ENCODE measurements around the gene FGF12. TPM values are rescaled to one million over a fixed set of nuclear protein-coding genes. Genes with fewer than 3 reads are reported as not detected.

The FGF12 gene
- total RNA-seq, 1 donor from 2014 or later, result 2.1 TPM

GRCh38 chr3:192219926-192220325 lies 507.4 kb downstream of the FGF12 start:
- DNase-seq (ENCODE audit: extremely low read depth, low read depth, low spot score), result no peak

DNA sequence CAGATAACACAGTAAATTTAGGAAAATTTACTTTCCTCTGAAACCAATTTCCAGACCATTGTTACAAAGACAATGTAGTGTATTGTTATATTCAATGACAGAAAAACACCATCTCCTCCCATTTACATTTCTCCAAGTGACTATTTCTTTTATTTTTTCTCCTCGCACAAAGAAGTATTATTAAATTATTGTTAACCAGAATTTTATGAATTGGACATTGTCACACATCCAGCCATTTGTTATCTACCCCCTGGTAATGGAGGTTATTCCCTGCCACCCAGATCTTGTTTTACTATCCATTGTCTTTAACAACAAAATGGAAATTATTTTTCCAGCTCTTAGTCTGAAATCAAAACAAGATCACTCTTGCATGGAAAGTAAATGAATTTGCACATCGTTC lies 511.3 kb downstream of the FGF12 start:
- no peak for DNase-seq (ENCODE audit: extremely low read depth, low read depth, low spot score)

DNA sequence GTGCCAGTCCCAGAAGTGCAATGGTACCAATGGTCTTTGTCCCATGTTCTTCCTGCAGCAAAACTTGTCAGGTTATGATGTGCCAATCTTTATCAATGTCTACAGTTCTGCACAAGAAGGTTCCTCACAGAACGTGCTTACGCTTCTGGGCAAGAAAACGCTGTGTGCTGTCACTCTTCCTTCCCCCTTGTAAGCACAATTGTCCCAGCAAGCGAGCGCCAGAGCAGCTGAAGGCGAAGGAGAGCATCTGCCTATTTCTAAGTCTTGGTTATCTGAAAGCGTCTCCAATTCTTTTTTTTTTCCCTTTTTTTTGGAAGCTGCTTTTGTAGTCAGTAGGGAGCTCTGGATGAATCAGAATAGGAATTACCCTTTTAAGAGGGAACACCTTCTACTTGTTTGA lies 514.4 kb downstream of the FGF12 start:
- DNase-seq (ENCODE audit: extremely low read depth, low read depth, low spot score), result no peak

GRCh38 chr3:192212335-192212734 lies 515.0 kb downstream of the FGF12 start:
- no peak for DNase-seq (ENCODE audit: extremely low read depth, low read depth, low spot score)

DNA sequence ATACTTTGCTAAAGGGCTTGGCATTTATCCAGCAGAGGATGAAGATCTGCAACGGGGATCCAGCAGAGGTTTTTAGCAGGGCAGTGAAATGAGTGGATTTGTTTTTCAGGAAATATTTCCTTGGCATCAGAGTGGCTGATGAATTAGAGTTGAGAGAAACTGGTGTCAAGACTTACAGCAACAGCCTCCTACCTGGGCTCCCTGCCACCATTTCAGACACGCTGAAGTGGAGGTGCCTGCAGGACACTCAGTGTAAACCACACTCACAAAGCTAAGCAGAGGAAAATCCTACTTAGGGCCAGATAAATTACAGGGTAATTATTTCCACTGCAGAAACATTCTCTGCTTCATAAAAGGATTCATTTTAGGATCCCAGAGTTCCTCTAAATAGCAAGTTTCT lies 519.7 kb downstream of the FGF12 start:
- DNase-seq (ENCODE audit: extremely low read depth, low read depth, low spot score), result no peak

GRCh38 chr3:192207239-192207638 lies 520.1 kb downstream of the FGF12 start:
- no peak for DNase-seq (ENCODE audit: extremely low read depth, low read depth, low spot score)

DNA sequence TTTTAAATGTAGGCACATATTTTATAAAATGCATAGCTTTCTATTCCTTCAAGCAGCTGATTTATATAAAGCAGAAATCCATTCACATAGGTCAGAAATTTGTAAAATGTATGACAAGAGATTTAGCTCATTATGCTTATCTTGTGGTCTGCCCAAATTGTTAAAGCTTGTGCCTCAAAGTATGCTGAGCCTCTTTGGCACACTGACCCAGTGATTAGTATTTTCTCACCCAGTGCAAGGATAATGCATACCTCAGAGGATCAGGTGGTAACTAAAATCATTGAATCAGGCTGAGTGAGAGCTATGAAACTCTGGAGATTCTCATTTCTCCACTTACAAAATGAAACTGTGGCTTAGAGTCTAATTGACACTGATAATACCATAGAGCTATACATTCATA lies 533.3 kb downstream of the FGF12 start:
- DNase-seq (ENCODE audit: extremely low read depth, low read depth, low spot score), result no peak

- no peak for DNase-seq (ENCODE audit: extremely low read depth, low read depth, low spot score)
Measured at GRCh38 chr3:192188218-192188835, 539.0 kb downstream of the FGF12 start.

DNA sequence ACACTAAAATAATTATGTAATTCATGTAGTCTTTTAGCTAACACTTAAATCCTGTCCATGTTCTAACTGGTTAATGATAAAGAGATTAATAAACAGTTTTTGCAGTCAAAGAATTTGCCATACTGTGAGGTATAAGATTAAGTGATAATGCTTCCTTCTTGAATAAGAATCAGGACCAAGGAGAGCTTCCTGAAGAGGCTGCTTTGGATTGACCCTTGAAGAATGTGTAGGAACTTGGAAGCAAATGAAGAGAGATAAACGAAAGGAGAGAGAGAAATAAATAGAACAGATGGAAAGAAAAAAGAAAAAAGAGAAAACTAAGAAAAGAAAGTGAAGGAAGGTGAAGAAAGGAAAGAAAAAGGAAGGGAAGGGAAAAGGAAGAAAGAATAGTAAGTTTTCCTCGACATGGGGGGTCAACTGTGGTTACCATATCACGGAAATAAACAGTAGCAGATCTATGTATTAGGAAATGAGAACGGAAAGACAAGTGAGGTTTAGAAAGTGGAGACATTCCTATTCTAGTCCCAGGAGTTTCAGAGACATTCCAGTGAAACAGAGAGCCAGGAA lies 539.8 kb downstream of the FGF12 start:
- DNase-seq (ENCODE audit: extremely low read depth, low read depth, low spot score), result no peak

- DNase-seq (ENCODE audit: extremely low read depth, low read depth, low spot score), result no peak
Measured at GRCh38 chr3:192186498-192186897, 540.8 kb downstream of the FGF12 start.

DNA sequence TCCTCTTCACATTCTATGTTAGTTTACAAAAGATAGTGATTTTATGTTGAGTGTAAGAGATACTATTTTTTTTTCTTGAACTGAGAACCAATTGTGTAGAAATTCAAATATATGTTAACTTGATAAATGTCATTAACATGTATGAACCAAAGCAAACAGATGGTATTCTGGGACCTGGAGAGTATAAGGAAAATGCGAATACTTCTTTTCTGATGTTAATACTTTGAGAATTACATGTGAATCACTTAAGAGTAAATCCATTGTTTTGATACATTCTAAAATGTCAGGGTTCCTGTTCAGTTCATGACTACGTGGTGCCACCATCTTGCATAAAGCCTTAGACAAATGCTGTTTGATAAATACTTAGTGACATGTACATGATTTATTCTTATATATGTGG lies 541.3 kb downstream of the FGF12 start:
- DNase-seq (ENCODE audit: extremely low read depth, low read depth, low spot score), result no peak

DNA sequence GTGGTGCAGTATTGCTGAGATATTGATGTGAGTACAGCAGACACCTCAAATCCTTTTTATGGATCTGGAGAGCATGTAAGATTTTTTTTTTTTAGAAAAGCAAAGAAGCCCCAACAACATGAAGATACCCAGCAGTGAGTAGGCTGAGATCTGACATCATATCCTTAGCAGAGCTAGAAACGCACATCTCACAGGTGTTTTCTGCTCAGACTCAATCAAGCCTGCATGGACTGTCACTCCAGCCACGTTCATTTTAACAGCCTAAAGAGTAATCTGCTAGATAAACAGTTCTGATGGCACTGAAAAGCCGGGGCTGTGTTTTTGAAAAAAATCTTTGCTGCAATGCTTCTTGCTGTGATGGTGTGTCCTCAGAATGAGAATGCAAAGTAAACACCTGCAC lies 544.2 kb downstream of the FGF12 start:
- DNase-seq (ENCODE audit: extremely low read depth, low read depth, low spot score), result no peak

- DNase-seq (ENCODE audit: extremely low read depth, low read depth, low spot score), result no peak
Measured at GRCh38 chr3:192181151-192181550, 546.2 kb downstream of the FGF12 start.

GRCh38 chr3:192177383-192177782 lies 550.0 kb downstream of the FGF12 start:
- no peak for DNase-seq (ENCODE audit: extremely low read depth, low read depth, low spot score)

GRCh38 chr3:192174283-192174682 lies 553.1 kb downstream of the FGF12 start:
- DNase-seq (ENCODE audit: extremely low read depth, low read depth, low spot score), result no peak

GRCh38 chr3:192171213-192171612 lies 556.1 kb downstream of the FGF12 start:
- no peak for DNase-seq (ENCODE audit: extremely low read depth, low read depth, low spot score)

- no peak for DNase-seq (ENCODE audit: extremely low read depth, low read depth, low spot score)
Measured at GRCh38 chr3:192170659-192171058, 556.7 kb downstream of the FGF12 start.

GRCh38 chr3:192170031-192170430 lies 557.3 kb downstream of the FGF12 start:
- no peak for DNase-seq (ENCODE audit: extremely low read depth, low read depth, low spot score)

DNA sequence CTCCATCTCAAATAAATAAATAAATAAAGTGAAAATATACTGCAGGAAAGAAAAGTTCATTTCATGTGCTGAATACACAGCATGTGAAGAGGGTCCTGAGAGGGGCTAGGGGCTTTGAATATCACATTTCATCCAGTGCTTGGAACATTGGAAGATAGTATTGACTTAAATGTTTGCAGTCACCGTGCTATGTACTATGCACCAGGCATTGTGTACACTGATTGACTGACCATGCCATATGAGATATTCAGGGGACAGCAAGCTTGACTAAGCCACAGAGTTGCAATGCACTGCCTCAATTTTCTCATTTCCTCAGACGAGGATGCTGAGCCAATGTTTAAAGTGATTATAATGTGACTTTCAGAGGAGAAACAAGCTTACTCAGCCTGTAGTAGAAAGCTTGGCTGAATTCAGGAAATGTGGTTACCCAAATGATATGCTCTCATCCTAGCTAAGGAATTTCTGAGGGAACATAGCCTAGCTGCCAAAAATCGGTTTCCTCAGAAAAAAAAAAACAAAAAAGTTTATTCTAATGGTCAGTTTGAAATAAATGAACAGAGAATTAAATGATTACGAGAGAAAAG lies 557.9 kb downstream of the FGF12 start:
- DNase-seq (ENCODE audit: extremely low read depth, low read depth, low spot score), result no peak

DNA sequence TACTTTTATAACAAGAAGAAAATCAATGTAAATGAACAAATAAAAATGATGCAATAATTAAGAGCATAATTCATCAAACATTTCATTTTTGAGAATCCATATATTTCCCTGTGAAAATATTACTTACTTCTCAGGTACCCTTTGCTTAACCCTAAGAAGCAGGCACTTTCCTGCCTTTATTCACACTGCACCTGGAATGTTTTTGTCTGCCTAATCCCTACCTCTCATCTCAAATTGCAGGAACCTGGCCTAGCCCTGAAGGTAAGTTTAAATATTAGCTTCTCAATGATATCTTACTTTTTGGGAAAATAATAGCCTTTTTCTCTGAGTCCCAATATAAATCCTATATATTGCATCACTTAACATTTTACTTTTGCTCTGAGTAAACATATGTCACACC lies 559.1 kb downstream of the FGF12 start:
- DNase-seq (ENCODE audit: extremely low read depth, low read depth, low spot score), result no peak

GRCh38 chr3:192165552-192165951 lies 561.8 kb downstream of the FGF12 start:
- no peak for DNase-seq (ENCODE audit: extremely low read depth, low read depth, low spot score)

DNA sequence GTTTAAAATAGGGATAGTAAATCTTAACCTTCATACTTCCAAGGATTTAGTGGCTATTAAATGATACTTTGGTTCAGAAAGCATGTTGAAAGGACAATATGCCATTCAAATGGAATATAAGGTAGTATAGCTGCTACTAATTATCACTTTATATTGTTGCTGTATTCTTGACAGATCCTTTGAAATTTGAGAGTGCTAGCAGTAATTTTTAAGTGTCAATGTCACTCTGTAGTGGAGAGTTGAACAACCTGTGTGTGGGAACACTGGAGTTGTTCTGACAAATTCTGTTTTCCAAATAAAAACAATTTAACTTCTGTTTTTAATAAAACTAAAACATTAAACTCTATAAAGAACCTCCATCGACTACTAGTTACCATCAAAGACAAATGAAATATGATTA lies 565.7 kb downstream of the FGF12 start:
- DNase-seq (ENCODE audit: extremely low read depth, low read depth, low spot score), result no peak

GRCh38 chr3:192156382-192156781 lies 571.0 kb downstream of the FGF12 start:
- no peak for DNase-seq (ENCODE audit: extremely low read depth, low read depth, low spot score)
